NCI-H1436 treated with DMSO at 0.1 percent for 48 hours (cell line): Measurements from ENCODE around the gene LYST.
"Not testable (repeated sequence)": the region's sequence is repeated elsewhere in the genome, so short reads cannot be mapped to it uniquely, and the experiment has no call there.

Source experiments
- DNase-seq: peaks from one replicate; lab custom pipeline; 2025; lab: John Stamatoyannopoulos, UW

Gene LYST

GRCh38 chr1:235818632-235819136, 48.0 kb downstream of the LYST start:
- DNase-seq = no peak

GRCh38 chr1:235817101-235817728, 49.5 kb downstream of the LYST start:
- DNase-seq = no peak

- DNase-seq = no peak
Measured at GRCh38 chr1:235809688-235810397, 56.9 kb downstream of the LYST start.

GRCh38 chr1:235808223-235808622, 58.5 kb downstream of the LYST start:
- DNase-seq = no peak

GRCh38 chr1:235806123-235806522, 60.6 kb downstream of the LYST start:
- DNase-seq = no peak

DNA sequence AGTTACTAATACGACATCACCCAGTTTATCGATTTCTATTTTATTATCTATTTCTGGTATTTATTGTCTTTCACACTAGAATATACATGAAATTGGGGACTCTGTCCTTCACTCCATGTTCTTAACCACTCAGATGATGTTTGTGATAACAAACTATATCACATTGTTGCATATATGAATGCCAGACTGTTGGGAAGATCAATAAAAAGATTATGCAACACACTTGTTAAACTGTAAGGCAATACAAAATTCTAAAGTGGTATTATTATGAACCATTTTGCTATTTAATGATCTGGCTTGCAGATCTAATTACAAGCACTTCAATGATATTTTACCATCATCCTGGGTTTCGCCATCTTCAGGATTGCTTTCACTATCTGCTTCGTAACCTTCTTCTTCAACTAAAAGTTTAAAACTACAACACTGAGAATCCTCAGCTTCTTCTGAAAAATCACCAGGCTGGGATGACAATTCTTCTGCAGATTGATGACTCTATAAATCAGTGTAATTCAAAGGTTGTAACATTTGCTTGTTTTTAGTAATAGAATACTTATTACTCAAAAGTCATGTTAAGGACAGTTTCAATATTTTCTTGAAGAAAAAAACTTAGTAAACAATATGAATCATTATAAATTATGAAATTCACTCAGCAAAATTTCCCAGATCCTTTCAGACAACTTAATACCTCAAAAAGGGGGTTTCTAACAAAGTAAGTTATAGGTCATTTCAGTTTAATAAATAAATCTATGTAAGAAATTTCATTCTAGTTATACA, 63.9 kb downstream of the LYST start:
- no peak for DNase-seq

DNA sequence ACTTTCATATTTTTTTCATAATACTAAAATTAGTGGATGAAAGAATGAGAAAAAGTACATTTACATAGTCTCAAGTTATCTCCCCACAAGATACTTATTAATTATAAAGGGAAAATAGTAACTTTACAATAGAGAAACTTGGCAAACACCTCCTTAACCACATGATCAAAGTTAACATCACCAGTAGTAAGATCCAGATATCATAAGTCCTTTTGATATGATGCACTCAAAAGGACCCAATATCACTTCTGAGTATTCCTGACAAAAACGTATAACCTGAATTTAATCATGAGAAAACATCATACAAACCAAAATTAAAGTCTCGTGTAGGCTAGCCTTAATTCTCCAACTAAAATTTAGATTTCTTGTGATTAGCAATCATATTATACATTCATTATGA, 67.4 kb downstream of the LYST start:
- DNase-seq = no peak

DNA sequence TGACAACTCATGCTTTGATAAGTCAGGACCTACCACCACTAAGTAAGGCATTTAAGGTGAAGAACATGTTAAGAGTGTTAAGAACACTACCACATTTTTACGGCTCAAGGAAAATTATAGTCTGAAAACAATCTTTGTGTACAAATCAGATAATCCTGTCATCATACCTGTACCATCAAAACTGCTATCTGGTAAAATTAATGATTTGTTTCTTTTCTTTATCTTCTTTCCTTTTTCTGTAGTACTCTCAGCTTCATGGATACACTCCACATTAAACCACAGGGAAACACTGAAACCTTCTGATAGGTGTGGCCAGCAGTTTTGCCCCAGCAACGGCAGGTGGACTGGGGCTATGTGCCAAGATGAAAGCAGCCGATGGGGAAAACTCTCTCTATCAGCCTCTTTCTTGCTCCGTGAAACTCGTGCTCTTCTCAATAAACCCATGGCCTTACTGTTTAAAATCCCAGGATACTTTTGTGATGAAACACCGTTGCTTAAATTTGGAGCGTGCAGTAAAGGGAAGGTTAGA, 75.1 kb downstream of the LYST start:
- no peak for DNase-seq

DNA sequence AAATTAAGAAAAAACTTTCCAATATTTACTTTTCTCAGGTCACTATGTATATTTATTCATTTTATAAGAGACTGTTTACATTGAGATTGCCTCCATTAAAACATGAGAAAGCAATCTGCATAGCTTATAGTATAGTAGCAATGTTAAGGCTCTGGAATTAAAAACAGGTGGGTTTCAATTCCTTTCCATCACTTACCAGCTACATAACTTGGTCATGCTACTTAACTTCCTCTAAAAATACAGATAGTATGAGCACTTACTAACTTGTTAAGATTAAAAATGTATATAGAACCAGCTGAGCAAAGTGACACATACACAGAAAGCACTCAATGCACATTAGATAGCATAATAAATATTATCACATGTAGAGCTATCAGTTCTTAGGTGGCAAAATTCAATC, 76.6 kb downstream of the LYST start:
- no peak for DNase-seq

- DNase-seq = not testable (repeated sequence)
Measured at GRCh38 chr1:235786227-235786898, 80.3 kb downstream of the LYST start.

DNA sequence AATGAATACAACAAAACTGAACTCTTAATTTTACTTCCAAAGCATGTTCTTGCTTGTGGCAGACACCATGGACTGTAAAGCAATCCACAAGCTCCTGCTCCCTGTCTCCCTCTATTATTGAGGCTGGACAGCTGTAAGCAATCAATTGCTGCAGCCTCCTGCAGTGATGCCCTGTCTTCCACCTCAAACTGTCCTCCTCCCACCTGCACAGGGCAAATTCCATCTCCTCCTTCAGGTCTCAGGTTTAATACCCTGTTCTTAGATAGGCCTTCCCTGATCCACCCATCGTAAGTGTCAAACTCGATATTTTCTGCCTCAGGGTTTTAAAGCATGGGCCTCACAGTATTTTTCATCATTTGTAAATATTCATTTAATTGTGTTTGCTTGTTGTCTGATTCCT, 81.8 kb downstream of the LYST start:
- no peak for DNase-seq

- DNase-seq = no peak
Measured at GRCh38 chr1:235783148-235783776, 83.4 kb downstream of the LYST start.

DNA sequence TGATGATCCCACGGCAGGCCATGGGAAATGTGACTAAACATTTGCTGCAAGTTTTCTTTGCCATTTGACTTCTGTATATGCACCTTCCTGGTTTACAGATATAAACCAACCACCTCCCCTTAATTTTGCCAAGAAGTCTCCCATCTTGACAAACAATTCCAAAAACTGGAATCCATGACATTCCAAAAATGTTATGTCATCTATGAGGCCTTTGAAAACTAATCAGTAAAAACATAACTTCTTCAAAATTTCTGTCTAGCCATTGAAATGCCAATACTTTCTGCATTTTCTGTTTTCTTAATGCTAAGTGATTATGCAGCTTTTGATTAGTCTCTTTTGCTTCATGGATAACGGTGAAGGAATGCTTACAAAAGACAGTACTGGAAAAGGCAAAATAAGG, 84.1 kb downstream of the LYST start:
- DNase-seq = no peak

- DNase-seq = no peak
Measured at GRCh38 chr1:235781807-235782206, 84.9 kb downstream of the LYST start.

DNA sequence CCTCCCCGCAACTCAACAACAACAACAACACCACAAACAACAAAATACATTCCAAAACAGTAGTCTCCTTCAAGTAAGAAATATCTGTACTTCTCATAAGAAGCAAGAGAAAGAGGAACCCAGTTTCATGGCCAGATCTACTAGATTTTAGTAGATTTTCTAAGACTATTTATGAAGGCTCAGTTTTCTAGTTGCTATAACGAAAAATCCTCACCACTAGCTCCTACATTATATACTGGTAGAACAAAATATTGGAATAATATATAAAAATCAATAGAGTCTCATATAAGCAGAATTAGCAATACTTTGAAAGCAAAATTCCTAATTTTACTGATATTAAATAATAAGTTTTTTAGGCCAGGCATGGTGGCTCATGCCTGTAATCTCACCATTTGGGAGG, 86.9 kb downstream of the LYST start:
- no peak for DNase-seq

GRCh38 chr1:235776396-235776795, 90.3 kb downstream of the LYST start:
- DNase-seq = no peak

DNA sequence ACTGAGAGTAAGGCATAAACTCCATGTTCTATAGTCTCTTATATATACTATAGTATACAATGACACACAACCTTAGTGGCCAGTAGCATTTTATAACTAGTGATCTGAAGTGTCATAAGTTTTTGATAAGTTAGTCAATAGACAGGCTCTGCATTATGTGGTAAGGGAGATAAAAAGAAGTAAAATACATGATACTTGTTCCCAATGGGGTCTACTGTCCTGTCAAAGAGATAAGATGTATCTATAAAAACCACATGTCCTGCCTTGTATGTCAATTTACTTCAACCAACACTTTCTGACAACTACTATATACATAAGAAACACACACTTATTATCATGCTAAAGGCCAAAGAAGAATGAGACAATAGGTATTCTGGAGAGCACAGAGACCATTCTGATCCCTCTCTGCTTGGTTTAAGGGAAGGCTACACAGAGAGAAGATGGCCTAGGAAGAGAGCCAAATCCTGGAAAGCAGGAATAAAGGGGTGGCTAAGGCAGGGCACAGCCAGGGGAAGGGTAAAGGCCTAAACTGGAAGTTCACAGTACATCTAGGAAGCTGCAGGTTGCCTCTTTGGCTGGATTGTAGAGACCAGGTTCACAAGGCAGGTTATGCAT, 91.4 kb downstream of the LYST start:
- no peak for DNase-seq

- DNase-seq = no peak
Measured at GRCh38 chr1:235767795-235768194, 98.9 kb downstream of the LYST start.

DNA sequence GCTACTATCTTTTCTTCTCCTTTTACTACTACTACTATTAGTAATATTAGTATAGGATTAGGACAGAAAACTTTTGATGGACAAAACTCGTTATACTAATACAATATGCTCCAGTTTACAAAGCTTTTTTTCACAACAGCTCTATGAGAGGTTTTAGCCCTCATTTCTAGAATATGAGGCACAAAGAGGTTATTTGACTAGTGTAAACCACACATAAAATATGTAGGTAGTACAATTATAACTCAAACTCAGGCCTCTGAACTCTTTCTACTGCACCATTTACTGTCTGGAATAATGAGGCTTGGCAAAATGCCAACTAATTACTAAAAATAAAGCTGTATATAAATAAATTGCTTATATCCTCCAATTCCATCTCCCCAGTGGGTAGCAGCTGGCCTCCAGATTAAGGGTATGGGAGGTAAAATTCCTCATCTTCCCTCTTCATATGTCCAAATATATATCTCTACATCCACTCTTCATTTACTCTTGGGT, 99.9 kb downstream of the LYST start:
- DNase-seq = no peak

- no peak for DNase-seq
Measured at GRCh38 chr1:235763962-235764361, 102.7 kb downstream of the LYST start.

DNA sequence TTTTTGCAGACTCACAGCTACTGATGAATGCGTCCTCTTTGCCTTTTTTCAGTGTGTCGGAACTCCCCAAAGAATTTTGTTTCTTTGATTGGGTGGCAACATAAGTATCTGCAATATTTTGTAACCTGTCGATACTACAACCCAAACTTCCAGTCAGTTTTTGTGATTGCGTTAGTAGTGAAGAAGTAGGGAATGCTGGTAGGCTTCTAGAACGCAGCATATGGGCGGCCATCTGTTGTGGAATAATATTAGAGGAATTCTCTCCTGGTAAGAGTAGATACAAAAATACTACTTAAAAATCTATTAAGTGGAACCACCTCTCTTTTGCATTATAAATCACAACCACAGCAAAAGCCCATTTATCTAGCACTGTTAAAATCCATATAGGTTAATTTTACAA, 107.4 kb downstream of the LYST start:
- DNase-seq = no peak
